Karpas-422 (cell line): ENCODE measurements around the gene PSMB1. TPM values are rescaled to one million over a fixed set of nuclear protein-coding genes. Genes with fewer than 3 reads are reported as not detected.
"Not testable (repeated sequence)": the region's sequence is repeated elsewhere in the genome, so short reads cannot be mapped to it uniquely, and the experiment has no call there.

Experiments
- DNase-seq: peaks from one replicate; pipeline ENCODE4 v3.0.0-alpha.2; 2015
- H2AFZ ChIP-seq: fragments of 200-600 bp; sonication (generic); 2 replicates; pipeline ENCODE4 v1.6.1; 2014; ENCODE audit warnings: antibody characterized with exemption, low read length, mixed read lengths
- H3K27ac ChIP-seq: fragments of 200-600 bp; sonication (generic); 2 replicates; pipeline ENCODE4 v1.5.1; 2014; ENCODE audit warnings: mild to moderate bottlenecking, low read length, moderate library complexity
- H3K27me3 ChIP-seq: fragments of 200-600 bp; sonication (generic); 2 replicates; pipeline ENCODE4 v1.6.1; 2014; ENCODE audit warnings: low read length, mixed read lengths
- H3K36me3 ChIP-seq: fragments of 200-600 bp; sonication (generic); 2 replicates; pipeline ENCODE4 v1.6.1; 2014; ENCODE audit warnings: low read length, mixed read lengths; ENCODE audit not compliant: insufficient read depth
- H3K4me1 ChIP-seq: fragments of 200-600 bp; sonication (generic); 2 replicates; pipeline ENCODE4 v1.6.1; 2014; ENCODE audit warnings: mild to moderate bottlenecking, low read length, mixed read lengths
- H3K4me2 ChIP-seq: fragments of 200-600 bp; sonication (generic); 2 replicates; pipeline ENCODE4 v1.6.1; 2014; ENCODE audit warnings: low read length, low read depth, mild to moderate bottlenecking; ENCODE audit not compliant: poor library complexity, severe bottlenecking
- H3K4me3 ChIP-seq: fragments of 200-600 bp; sonication (generic); 2 replicates; pipeline ENCODE4 v1.5.1; 2014; ENCODE audit warnings: mild to moderate bottlenecking, antibody characterized with exemption, low read length, mixed read lengths
- H3K79me2 ChIP-seq: fragments of 200-600 bp; sonication (generic); 2 replicates; pipeline ENCODE4 v1.6.1; 2014; ENCODE audit warnings: mild to moderate bottlenecking, low read length, mixed read lengths
- H3K9ac ChIP-seq: fragments of 200-600 bp; sonication (generic); 2 replicates; pipeline ENCODE4 v1.6.0; 2014; ENCODE audit warnings: low read length
- H3K9me2 ChIP-seq: fragments of 200-600 bp; sonication (generic), shearing (Covaris generic); replicated peaks from 2 replicates; pipeline ENCODE4 v1.6.0; 2014; ENCODE audit warnings: mild to moderate bottlenecking, low read length, moderate library complexity; ENCODE audit not compliant: insufficient read depth
- H3K9me3 ChIP-seq: fragments of 300-700, 200-600 bp; sonication (generic); 2 replicates; pipeline ENCODE4 v1.6.1; 2014; ENCODE audit warnings: low read length, mixed read lengths
- H4K20me1 ChIP-seq: fragments of 200-600 bp; sonication (generic); 2 replicates; pipeline ENCODE4 v1.6.1; 2014; ENCODE audit warnings: mild to moderate bottlenecking, antibody characterized with exemption, low read length, low read depth; ENCODE audit not compliant: insufficient read depth
- total RNA-seq: library from RNA; depleted of rRNA; stranded (reverse); fragments of >200 nt; shearing (Covaris generic); gene quantifications from 2 replicates; pipeline ENCODE4 v1.2.3, GENCODE V29; 2014; ENCODE audit warnings: low replicate concordance

PSMB1 gene
- total RNA-seq, 1 experiment from 2014 or later = 208 TPM

DNA sequence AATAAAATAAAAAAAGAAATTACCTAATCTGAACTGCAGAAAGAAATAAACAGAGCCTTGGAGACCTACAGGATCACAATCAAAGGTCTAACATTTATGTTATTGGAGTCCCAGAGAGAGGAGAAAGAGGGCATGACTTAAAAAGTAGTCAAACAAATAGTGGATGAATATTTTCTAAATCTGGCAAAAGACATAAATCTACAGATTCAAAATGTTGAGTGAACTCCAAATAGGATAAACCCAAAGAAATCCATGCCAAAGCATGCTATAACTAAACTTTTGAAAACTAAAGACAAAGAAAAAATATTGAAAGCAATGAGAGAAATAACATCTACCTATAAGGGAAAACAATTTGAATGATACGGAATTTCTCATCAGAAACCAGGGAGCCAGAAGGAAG lies 38.2 kb downstream of the PSMB1 start:
- no peak for DNase-seq
- Histone ChIP-seq H3K79me2 (no peaks in the 10 kb centered on the region), H2AFZ (no peak overlapping the region), H3K9me2 (no peaks in the 10 kb centered on the region), H3K9ac (no peak overlapping the region), H3K9me3 (no peaks in the 10 kb centered on the region), H3K27me3 (no peaks in the 10 kb centered on the region), H3K36me3 (no peaks in the 10 kb centered on the region), H3K4me1 (no peaks in the 10 kb centered on the region), H3K4me3 (no peak overlapping the region), H3K27ac (no peak overlapping the region), H4K20me1 (no peaks in the 10 kb centered on the region), H3K4me2 (no peak overlapping the region)

DNA sequence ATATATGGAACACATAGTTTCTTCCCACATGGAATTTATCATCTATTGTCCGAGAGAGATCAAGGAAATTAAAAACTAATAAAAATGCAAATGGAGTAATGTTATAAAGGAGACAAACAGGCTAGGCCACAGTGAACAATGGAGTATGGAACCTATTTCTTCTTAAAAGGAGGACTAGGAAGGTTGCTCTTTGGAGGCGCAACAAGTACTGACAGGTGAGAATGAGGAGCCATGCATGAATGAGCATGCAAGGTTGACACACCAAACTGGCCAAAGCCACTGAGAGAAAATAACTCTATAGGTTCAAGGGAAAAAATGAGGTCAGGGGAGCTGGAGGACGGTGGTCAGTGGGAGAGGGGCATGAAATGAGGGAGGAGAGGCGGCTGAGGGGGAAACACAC lies 40.9 kb downstream of the PSMB1 start:
- Histone ChIP-seq H3K4me2 (no peak overlapping the region), H3K27me3 (no peaks in the 10 kb centered on the region), H3K79me2 (no peaks in the 10 kb centered on the region), H3K9ac (no peak overlapping the region), H4K20me1 (no peaks in the 10 kb centered on the region), H3K36me3 (no peaks in the 10 kb centered on the region), H3K27ac (no peak overlapping the region), H3K4me3 (no peak overlapping the region), H3K9me3 (no peaks in the 10 kb centered on the region), H3K9me2 (no peaks in the 10 kb centered on the region), H2AFZ (no peak overlapping the region), H3K4me1 (no peaks in the 10 kb centered on the region)
- no peak for DNase-seq

DNA sequence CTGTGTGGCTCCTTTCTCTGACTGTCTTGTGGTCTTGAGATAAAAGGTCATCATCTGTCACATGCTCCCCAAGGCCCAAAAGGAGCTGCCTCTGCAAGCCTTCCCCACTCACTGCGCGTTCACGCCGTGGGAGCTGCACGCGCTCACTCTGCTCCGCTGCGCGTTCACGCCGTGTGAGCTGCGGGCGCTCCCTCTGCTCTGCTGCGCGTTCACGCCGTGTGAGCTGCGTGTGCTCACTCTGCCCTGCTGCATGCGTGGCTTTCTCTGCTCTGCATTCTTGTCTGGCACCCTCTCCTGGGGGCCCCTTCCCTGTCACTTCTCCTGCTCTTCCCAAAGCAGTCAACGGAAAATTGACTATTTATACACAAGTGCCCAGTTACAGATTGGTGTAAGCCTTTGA lies 42.5 kb downstream of the PSMB1 start:
- Histone ChIP-seq H3K9me3 (no peaks in the 10 kb centered on the region), H3K4me1 (no peaks in the 10 kb centered on the region), H3K36me3 (no peaks in the 10 kb centered on the region), H3K9ac (no peak overlapping the region), H3K4me3 (no peak overlapping the region), H3K79me2 (no peaks in the 10 kb centered on the region), H3K4me2 (no peak overlapping the region), H3K27me3 (no peaks in the 10 kb centered on the region), H2AFZ (no peak overlapping the region), H3K9me2 (no peaks in the 10 kb centered on the region), H3K27ac (no peak overlapping the region), H4K20me1 (no peaks in the 10 kb centered on the region)
- DNase-seq = no peak

DNA sequence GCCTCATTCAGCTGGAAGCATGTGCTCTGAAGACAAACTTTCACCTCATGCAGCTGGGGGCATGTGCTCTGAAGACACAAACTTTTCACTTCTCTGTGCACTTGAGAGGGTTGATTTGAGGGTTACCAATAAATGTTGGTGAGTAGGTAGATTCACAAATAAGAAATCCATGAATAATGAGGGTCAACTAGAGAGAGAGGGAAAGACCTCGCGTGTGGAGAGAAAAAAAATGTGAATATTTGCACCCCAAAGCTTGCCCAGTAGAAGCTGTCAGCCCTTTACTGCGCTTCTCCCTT lies 43.4 kb downstream of the PSMB1 start:
- H3K9me2 ChIP-seq = no peaks in the 10 kb centered on the region

DNA sequence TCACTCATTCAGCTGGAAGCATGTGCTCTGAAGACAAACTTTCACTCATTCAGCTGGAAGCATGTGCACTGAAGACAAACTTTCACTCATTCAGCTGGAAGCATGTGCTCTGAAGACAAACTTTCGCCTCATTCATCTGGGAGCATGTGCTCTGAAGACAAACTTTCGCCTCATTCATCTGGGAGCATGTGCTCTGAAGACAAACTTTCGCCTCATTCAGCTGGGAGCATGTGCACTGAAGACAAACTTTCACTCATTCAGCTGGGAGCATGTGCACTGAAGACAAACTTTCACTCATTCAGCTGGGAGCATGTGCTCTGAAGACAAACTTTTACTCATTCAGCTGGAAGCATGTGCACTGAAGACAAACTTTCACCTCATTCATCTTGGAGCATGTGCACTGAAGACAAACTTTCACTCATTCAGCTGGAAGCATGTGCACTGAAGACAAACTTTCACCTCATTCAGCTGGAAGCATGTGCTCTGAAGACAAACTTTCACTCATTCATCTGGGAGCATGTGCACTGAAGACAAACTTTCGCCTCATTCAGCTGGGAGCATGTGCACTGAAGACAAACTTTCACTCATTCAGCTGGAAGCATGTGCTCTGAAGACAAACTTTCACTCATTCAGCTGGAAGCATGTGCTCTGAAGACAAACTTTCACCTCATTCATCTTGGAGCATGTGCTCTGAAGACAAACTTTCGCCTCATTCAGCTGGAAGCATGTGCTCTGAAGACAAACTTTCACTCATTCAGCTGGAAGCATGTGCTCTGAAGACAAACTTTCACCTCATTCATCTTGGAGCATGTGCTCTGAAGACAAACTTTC lies 44.0 kb downstream of the PSMB1 start:
- not testable (repeated sequence) for H3K4me3 ChIP-seq, H3K36me3 ChIP-seq, H3K9me2 ChIP-seq, H3K4me1 ChIP-seq, H3K9ac ChIP-seq, H3K4me2 ChIP-seq, H4K20me1 ChIP-seq, H2AFZ ChIP-seq, H3K9me3 ChIP-seq, DNase-seq, H3K27ac ChIP-seq, H3K79me2 ChIP-seq, H3K27me3 ChIP-seq

More for the DNA sequence above, 43.4 kb downstream of the PSMB1 start:
- H4K20me1 ChIP-seq = no peaks in the 10 kb centered on the region
- H3K9me3 ChIP-seq = no peaks in the 10 kb centered on the region
- H3K79me2 ChIP-seq = no peaks in the 10 kb centered on the region
- H3K27ac ChIP-seq = no peak overlapping the region
- H3K36me3 ChIP-seq = no peaks in the 10 kb centered on the region
- no peaks in the 10 kb centered on the region for H3K27me3 ChIP-seq
- no peak overlapping the region for H3K9ac ChIP-seq
- no peak overlapping the region for H2AFZ ChIP-seq
- H3K4me2 ChIP-seq = no peak overlapping the region
- no peaks in the 10 kb centered on the region for H3K4me1 ChIP-seq
- no peak for DNase-seq
- H3K4me3 ChIP-seq = no peak overlapping the region

DNA sequence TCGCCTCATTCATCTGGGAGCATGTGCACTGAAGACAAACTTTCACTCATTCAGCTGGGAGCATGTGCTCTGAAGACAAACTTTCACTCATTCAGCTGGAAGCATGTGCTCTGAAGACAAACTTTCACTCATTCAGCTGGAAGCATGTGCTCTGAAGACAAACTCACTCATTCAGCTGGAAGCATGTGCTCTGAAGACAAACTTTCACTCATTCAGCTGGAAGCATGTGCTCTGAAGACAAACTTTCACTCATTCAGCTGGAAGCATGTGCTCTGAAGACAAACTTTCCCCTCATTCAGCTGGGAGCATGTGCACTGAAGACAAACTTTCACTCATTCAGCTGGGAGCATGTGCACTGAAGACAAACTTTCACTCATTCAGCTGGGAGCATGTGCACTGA lies 44.8 kb downstream of the PSMB1 start:
- H3K4me3 ChIP-seq, H3K27ac ChIP-seq, H3K9me3 ChIP-seq, H3K4me2 ChIP-seq, H3K9me2 ChIP-seq, H3K4me1 ChIP-seq, H3K9ac ChIP-seq, H3K79me2 ChIP-seq, H4K20me1 ChIP-seq, DNase-seq, H3K27me3 ChIP-seq, H3K36me3 ChIP-seq, H2AFZ ChIP-seq: not testable (repeated sequence)

DNA sequence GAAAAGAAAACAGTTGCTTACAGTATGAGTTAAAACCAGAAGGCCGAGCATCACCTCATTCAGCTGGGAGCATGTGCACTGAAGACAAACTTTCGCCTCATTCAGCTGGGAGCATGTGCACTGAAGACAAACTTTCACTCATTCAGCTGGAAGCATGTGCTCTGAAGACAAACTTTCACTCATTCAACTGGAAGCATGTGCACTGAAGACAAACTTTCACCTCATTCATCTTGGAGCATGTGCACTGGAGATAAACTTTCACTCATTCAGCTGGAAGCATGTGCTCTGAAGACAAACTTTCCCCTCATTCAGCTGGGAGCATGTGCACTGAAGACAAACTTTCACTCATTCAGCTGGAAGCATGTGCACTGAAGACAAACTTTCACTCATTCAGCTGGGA lies 45.4 kb downstream of the PSMB1 start:
- not testable (repeated sequence) for H3K4me2 ChIP-seq, H3K9ac ChIP-seq, DNase-seq, H4K20me1 ChIP-seq, H3K27ac ChIP-seq, H3K9me2 ChIP-seq, H3K36me3 ChIP-seq, H3K79me2 ChIP-seq, H2AFZ ChIP-seq, H3K4me3 ChIP-seq, H3K4me1 ChIP-seq, H3K9me3 ChIP-seq, H3K27me3 ChIP-seq

DNA sequence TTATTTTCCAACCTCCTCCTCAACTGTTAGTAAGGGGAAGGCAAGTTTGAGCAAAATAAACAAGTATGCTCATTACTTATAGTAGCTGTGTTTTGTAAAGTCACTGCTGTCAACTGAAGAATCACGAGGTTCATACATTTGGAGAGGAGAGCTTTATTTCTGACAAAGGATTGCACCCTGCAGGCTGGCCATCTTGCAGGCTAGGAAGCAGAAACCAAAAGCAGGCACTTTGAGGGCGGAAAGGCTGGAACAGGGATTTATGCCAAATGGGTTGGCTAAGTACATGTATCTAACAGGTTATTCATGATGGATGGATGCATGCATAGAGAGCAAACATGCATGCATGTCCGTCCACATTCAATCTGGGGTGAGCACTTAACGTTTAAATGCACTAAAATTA lies 46.7 kb downstream of the PSMB1 start:
- Histone ChIP-seq H3K27me3 (no peaks in the 10 kb centered on the region), H3K79me2 (no peaks in the 10 kb centered on the region), H3K4me2 (no peak overlapping the region), H3K36me3 (no peaks in the 10 kb centered on the region), H3K27ac (no peak overlapping the region), H3K9ac (no peak overlapping the region), H4K20me1 (no peaks in the 10 kb centered on the region), H2AFZ (no peak overlapping the region), H3K9me2 (no peaks in the 10 kb centered on the region), H3K4me3 (no peak overlapping the region), H3K9me3 (no peaks in the 10 kb centered on the region; the same call in 1 of the 2 replicates), H3K4me1 (no peaks in the 10 kb centered on the region)
- no peak for DNase-seq

DNA sequence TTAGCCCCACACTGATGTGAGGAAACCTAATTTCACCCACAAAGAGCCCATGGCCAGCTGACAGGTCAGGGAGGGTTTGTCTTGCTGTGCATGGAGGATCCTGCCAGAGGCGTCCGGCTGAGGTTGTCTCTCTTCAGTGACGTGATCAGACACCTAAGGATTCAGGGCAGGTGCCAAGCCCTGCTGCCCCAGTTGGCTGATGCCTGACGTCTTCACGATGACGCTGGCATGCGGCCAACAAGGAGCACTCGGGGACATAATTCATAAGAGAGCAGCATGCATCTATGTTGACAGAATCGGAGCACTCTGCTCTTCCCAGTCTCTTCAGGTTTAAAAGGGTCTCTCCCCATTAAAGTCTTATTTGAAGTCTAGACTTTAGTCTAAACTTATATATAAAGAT lies 47.8 kb downstream of the PSMB1 start:
- H3K27me3 ChIP-seq = no peaks in the 10 kb centered on the region
- no peaks in the 10 kb centered on the region for H3K9me2 ChIP-seq
- H3K9ac ChIP-seq = no peak overlapping the region
- no peak overlapping the region for H3K4me3 ChIP-seq
- H4K20me1 ChIP-seq = no peaks in the 10 kb centered on the region
- H3K4me2 ChIP-seq = no peak overlapping the region
- H3K36me3 ChIP-seq = no peaks in the 10 kb centered on the region
- no peaks in the 10 kb centered on the region for H3K79me2 ChIP-seq
- no peak overlapping the region for H2AFZ ChIP-seq
- DNase-seq = no peak
- peaks cover 2% of the 10 kb centered on the region; the same call in 1 of the 2 replicates for H3K9me3 ChIP-seq
- H3K4me1 ChIP-seq = no peaks in the 10 kb centered on the region
- no peak overlapping the region for H3K27ac ChIP-seq
